ENCODE measurements around the gene RENBP. TPM values are rescaled to one million over a fixed set of nuclear protein-coding genes. Genes with fewer than 3 reads are reported as not detected.

RENBP gene
- polyA plus RNA-seq, 3 donors = 2.7 to 125 (median 3.8) TPM

GRCh38 chrX:153957224-153957623 is 12.8 kb upstream of the RENBP start:
- Mint-ChIP-seq H3K27me3 (ENCODE audit: low read depth in 3 of 3) (peaks cover 0 to 19% (median 0%) of the 10 kb centered on the region in 3 donors), H3K4me1 (no peaks in the 10 kb centered on the region), H3K36me3 (peaks cover 63 to 94% of the 10 kb centered on the region in 2 donors), H3K9me3 (peaks cover 0 to 13% (median 0%) of the 10 kb centered on the region in 7 donors), H3K4me3 (no peak overlapping the region), H3K27ac (peak overlapping the region in 3 of 7 donors; percentile 15 to 35 (median 30))
- Histone ChIP-seq H3K9ac (ENCODE audit: insufficient read depth, low read length, poor library complexity, severe bottlenecking) (no peak overlapping the region), H3K9me3 (replicated peaks in 1 of 2; ENCODE audit: control insufficient read depth in 1 of 2, insufficient read depth in 1 of 2, low read length in 2 of 2) (no peaks in the 10 kb centered on the region), H3K79me2 (ENCODE audit: insufficient read depth, low read length) (peaks cover 19% of the 10 kb centered on the region), H3K27ac (ENCODE audit: low read depth in 1 of 2, low read length in 2 of 2) (no peak overlapping the region), H3K4me2 (replicated peaks; ENCODE audit: extremely low read depth, low read length, poor library complexity, severe bottlenecking) (no peak overlapping the region), H3K4me1 (ENCODE audit: control insufficient read depth in 1 of 2, insufficient read depth in 2 of 2, low read length in 2 of 2) (no peaks in the 10 kb centered on the region), H4K20me1 (ENCODE audit: insufficient read depth, low read length) (peaks cover 98% of the 10 kb centered on the region), H3K27me3 (ENCODE audit: control insufficient read depth in 2 of 2, insufficient read depth in 2 of 2, low read length in 2 of 2) (no peaks in the 10 kb centered on the region), H3K4me3 (replicated peaks in 1 of 3; ENCODE audit: low read depth in 2 of 3, low read length in 3 of 3) (no peak overlapping the region), H2AFZ (ENCODE audit: insufficient read depth, low read depth, low read length, poor library complexity, severe bottlenecking) (no peak overlapping the region), H3K36me3 (replicated peaks in 1 of 2; ENCODE audit: control insufficient read depth in 1 of 2, insufficient read depth in 2 of 2, low read length in 2 of 2) (peaks cover 85 to 99% of the 10 kb centered on the region in 2 donors)
- DNase-seq = no peak
- 40% methylated on average over 8 of the region's 17 CpGs for WGBS (ENCODE audit: insufficient coverage)
- intact Hi-C loops (cut with micrococcal nuclease) = loop anchor here in 1 of 2 donors (10.0 kb wide), 1 partner anchor 192 kb away; the partner anchor contains the start of gene PLXNB3
- TF ChIP-seq, protein P1, sequence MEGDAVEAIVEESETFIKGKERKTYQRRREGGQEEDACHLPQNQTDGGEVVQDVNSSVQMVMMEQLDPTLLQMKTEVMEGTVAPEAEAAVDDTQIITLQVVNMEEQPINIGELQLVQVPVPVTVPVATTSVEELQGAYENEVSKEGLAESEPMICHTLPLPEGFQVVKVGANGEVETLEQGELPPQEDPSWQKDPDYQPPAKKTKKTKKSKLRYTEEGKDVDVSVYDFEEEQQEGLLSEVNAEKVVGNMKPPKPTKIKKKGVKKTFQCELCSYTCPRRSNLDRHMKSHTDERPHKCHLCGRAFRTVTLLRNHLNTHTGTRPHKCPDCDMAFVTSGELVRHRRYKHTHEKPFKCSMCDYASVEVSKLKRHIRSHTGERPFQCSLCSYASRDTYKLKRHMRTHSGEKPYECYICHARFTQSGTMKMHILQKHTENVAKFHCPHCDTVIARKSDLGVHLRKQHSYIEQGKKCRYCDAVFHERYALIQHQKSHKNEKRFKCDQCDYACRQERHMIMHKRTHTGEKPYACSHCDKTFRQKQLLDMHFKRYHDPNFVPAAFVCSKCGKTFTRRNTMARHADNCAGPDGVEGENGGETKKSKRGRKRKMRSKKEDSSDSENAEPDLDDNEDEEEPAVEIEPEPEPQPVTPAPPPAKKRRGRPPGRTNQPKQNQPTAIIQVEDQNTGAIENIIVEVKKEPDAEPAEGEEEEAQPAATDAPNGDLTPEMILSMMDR (IDR thresholded peaks at IDR 0.05) = no peak

DNA sequence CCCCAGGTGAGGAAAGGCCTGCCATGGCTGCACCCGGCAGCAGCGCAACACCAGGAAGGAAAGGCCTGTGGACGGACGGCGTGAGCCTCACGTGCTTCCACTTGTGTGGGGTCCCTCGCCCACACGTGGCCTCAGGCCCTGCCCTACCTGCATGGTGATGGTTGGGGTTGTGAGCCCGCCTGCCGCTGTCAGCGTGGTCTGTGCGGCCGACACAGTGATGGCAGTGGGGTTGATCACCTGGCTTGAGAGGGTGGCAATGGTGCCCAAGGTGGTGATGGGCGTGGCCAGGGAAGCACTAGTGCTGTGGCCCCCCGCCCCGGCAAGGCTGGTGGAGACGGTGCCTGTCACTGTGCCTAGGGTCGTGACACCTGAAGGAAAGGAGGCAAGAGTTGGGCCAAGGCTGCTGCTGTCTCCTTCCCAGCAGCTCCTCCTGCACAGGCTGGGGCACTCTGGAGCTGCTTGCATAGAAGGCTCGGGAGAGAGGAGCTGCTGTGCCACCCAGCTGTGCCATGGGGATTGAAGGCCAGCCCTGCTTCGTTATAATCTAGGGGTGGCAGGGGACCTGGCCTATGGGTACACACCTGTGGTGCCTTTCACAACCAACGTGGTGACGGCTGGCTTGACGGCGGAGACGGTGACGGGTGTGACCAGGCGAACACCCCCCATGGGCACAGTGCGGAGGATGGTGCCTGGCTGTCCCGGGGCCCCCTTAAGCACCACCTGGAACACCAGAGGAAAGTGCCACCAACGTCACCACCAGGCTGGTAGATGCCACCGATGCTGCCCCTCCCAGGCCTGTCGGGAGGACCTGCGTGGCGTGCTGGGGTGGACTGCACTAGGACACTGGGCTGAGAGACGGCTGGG is 11.8 kb upstream of the RENBP start:
- no peak overlapping the region for H3K4me3 ChIP-seq (replicated peaks in 1 of 3; ENCODE audit: low read depth in 2 of 3, low read length in 3 of 3)
- no peak overlapping the region for H3K4me2 ChIP-seq (replicated peaks; ENCODE audit: extremely low read depth, low read length, poor library complexity, severe bottlenecking)
- DNase-seq = no peak
- 94% methylated on average over 20 of the region's 35 CpGs for WGBS (ENCODE audit: insufficient coverage)
- peaks cover 0 to 13% (median 0%) of the 10 kb centered on the region in 7 donors for H3K9me3 Mint-ChIP-seq
- no peaks in the 10 kb centered on the region for H3K4me1 ChIP-seq (ENCODE audit: control insufficient read depth in 1 of 2, insufficient read depth in 2 of 2, low read length in 2 of 2)
- H3K9me3 ChIP-seq (replicated peaks in 1 of 2; ENCODE audit: control insufficient read depth in 1 of 2, insufficient read depth in 1 of 2, low read length in 2 of 2) = no peaks in the 10 kb centered on the region
- H2AFZ ChIP-seq (ENCODE audit: insufficient read depth, low read depth, low read length, poor library complexity, severe bottlenecking) = no peak overlapping the region
- H3K27me3 ChIP-seq (ENCODE audit: control insufficient read depth in 2 of 2, insufficient read depth in 2 of 2, low read length in 2 of 2) = no peaks in the 10 kb centered on the region
- H3K4me3 Mint-ChIP-seq = no peak overlapping the region
- H3K4me1 Mint-ChIP-seq = no peaks in the 10 kb centered on the region
- H3K79me2 ChIP-seq (ENCODE audit: insufficient read depth, low read length) = peaks cover 10% of the 10 kb centered on the region
- peaks cover 98% of the 10 kb centered on the region for H4K20me1 ChIP-seq (ENCODE audit: insufficient read depth, low read length)
- H3K27ac Mint-ChIP-seq = peak overlapping the region in 2 of 7 donors; percentile 30 to 64
- H3K27ac ChIP-seq (ENCODE audit: low read depth in 1 of 2, low read length in 2 of 2) = no peak overlapping the region
- no peak overlapping the region for H3K9ac ChIP-seq (ENCODE audit: insufficient read depth, low read length, poor library complexity, severe bottlenecking)
- intact Hi-C loops (cut with micrococcal nuclease) = loop anchor here in 1 of 2 donors (10.0 kb wide), 1 partner anchor 191 kb away; the partner anchor contains the start of gene PLXNB3
- TF ChIP-seq, protein P1 (IDR thresholded peaks at IDR 0.05) = no peak
- peaks cover 0 to 17% (median 0%) of the 10 kb centered on the region in 3 donors for H3K27me3 Mint-ChIP-seq (ENCODE audit: low read depth in 3 of 3)
- peaks cover 62 to 94% of the 10 kb centered on the region in 2 donors for H3K36me3 Mint-ChIP-seq
- peaks cover 85 to 99% of the 10 kb centered on the region in 2 donors for H3K36me3 ChIP-seq (replicated peaks in 1 of 2; ENCODE audit: control insufficient read depth in 1 of 2, insufficient read depth in 2 of 2, low read length in 2 of 2)

Measured in CD14-positive monocyte (primary cell).